HG03175 (cell line): ENCODE measurements around the gene CIPC.

Experiments
- ATAC-seq: cut with Tn5 transposase; IDR thresholded peaks from one replicate; pipeline ENCODE4 v1.9.1; 2021; ENCODE audit warnings: mild to moderate bottlenecking, moderate library complexity; ENCODE audit not compliant: unreplicated experiment

The CIPC gene

DNA sequence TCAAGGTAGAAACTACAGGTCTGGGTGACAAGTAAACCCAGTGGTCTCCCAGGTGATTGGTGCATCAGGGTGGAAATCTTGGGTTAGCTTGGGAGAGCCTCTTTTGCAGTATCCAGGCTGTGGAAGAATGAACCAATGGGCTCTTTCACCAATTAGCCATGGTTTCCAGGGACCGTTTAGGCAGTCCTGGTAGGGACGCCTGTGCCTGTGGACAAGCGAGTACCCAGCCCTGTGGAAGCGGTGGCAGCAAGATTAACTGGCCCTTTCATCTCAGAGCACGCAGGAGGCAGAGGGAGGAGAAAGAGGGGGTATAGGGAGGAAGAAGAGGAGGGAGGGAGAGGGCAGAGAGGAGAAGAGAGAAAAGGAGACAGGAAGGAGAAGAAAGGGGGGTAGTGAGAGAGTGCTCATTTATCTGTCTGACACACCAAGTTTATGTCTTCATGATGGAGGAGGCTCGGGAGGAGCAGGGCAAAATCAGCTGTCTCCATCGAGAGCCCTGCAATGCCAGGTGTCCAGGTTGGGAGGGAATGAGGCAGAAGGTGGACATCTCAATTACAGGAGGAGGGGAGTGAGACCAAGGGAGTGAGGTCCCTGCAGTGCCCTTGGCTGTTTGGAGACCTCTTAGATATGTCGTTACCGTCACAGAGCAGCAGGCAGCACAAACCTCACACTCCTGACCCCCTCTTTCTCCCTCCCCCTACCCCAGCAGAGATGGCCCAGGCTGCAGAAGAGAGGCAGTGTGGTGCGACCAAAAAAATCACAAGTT, 48.1 kb downstream of the CIPC start:
- ATAC-seq = no peak

DNA sequence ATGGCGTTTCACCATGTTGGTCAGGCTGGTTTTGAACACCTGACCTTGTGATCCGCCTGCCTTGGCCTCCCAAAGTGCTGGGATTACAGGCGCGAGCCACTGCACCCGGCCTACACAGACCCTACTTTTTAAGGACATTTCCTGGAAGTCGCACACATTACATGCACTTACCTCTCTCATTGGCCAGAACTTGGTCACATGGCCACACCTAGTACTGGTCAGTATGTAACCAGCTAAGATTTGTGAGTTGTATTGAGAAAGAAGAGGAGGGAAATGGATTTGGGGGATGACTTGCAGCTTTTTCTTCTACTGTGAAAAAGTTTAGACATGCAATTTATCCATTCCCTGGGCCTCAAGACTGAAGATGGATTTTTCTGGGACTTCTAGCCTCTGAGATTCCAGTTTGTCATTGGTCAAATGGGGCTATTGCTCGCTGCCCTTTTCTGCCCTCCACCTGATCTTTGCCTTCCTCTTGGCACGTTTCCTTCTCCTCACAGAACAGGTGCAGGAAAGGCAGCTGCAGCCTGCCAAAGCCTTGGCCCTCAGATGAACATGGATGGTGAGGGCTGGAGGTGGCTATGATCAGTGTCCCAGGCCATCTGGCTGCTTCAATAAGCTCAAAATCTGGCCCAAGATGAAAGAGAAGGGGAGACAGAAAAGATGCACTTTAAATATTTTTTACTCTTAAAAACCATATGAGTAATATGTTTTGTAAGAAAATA, 50.6 kb downstream of the CIPC start:
- no peak for ATAC-seq

DNA sequence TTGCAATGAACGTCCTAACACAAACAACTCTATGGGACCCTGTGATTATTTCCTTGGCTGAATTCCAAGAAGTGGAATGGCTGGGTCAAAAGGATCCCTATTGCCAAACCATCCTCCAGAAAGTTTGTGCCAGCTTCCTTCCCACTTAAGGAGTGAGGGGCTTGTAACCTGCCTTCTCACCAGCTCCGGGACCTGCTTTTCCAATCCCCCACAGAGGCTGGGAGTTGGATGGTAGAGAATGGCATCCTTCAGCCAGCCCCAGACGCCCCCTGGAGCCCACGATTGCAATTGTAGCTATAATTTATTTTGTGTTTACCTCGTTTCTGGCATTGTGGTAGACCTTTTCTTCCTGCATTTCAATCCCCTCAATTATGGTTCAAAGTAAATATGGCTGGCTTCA, 53.2 kb downstream of the CIPC start:
- no peak for ATAC-seq

DNA sequence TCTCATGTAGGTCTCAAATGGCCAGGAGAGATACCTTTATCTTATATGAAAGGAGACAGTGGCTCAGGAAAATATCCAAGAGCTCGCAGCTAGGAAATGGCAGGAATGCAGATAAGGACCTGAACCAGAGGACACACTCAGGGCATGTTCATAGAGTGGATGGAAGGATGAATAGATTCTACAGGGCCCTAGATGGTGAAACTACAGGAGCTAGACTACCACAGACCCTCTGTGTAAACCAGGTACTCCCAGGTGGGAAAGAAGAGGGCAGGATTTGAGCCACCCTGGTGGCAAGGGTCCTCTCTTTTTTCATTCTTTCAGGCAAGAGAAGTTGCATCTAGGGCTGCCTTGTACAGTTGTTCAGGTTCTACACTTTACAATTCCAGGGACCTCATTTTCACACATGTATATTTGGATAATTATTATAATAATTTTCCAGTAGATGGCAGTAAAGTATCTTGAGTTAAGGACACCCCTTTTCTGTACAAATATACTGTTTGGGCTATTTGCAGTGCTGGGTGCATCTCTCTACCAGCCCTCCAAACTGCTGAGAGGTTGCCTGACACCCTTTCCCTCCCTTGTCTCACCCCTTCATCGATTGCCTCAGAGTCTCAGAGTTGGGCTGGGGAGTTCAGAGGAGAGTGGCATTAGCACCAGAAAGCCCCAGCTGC, 54.0 kb downstream of the CIPC start:
- ATAC-seq = no peak

DNA sequence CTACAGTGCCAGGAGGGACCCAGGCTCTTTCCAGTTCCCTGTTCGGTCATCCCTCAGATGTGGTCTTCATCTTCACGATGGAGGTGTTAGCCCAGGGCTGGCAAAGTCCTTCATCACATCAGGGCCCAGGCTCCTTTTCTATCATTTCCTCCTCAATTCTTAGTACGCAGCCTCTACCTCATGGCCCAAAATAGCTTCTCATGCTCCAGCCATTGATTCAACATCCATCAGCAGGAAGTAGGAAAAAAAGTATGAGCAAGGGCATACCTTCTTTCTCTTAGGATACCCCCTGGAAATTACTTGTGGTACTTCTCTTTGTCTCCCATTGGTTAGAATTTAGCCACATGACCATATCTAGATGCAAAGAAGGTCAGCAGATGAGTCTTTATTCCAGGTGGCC, 55.7 kb downstream of the CIPC start:
- ATAC-seq = no peak

DNA sequence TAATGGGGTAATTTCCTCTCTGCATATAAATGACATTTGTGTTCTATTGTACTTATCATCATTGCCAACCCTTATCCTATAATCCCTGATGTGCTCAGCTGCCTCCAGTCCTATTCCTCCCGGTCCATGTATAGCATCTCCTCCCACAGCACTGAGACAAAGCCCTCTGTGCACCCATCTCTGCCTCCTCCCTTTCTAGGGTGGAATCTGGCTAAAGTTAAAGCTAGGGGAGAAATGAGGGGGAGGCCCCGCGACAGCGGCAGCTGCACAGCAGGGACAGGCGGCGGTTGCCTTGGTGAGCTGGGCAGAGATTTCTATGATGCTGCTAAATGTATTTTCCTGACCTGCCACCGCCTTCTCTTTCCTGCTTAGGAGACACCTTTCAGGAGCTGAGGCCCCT, 56.4 kb downstream of the CIPC start:
- no peak for ATAC-seq

DNA sequence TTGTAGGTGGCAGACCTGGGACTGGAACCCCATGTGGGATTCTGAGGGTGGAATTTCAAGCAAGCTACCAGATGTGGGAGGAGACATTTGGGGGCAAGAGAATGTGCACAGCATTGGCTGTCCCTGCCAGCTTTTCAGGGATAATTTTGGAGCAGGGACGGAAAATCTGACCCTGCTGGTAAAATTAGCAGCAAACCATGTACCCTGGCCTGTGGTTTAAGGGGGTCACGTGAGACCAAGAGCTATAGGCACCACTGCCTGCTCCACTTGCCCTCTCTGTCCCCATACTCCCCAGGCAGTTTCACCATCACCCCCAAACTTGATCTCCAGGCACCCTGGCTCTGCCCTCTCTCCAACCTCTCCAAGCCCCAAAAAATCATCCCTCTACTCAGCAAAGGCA, 57.0 kb downstream of the CIPC start:
- no peak for ATAC-seq

- ATAC-seq = no peak
Measured at GRCh38 chr14:77157740-77158139, 59.7 kb downstream of the CIPC start.

GRCh38 chr14:77158175-77158881, 60.3 kb downstream of the CIPC start:
- ATAC-seq = no peak

DNA sequence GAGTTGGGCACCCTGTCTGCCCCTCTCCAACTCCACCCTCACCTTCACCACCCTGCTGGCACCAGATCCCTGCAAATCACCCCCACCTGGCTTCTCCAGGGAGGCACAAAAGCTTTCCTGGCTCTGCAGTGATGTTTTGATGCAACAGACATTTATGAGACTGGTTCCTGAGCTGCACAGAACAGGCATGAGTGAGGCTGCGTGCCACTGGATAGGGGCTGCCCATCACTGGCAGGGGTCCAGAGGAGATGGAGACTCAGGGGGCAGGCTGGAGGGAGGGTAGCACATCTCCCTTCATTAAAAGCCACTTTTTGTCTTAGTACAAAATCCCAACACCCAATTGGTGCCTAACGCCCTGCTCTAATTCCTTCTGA, 60.8 kb downstream of the CIPC start:
- ATAC-seq = no peak

GRCh38 chr14:77161011-77161410, 63.0 kb downstream of the CIPC start:
- ATAC-seq = no peak
